Smooth muscle cell (in vitro differentiated cells): ENCODE data around the gene PDZD2. TPM values are rescaled to one million over a fixed set of nuclear protein-coding genes. Genes with fewer than 3 reads are reported as not detected.

Source experiments
- DNase-seq: peaks from one replicate; lab custom pipeline; 2025; ENCODE audit not compliant: unreplicated experiment; lab: John Stamatoyannopoulos, UW
- H2AFZ ChIP-seq: fragments of 200-600 bp; sonication (generic); 2 replicates; pipeline ENCODE4 v1.6.0; 2016; ENCODE audit warnings: antibody characterized with exemption, low read depth, mild to moderate bottlenecking
- H3F3A ChIP-seq: fragments of 200-600 bp; sonication (generic); 2 replicates; pipeline ENCODE4 v1.6.0; 2017; ENCODE audit warnings: antibody characterized with exemption, low read depth
- H3K27ac ChIP-seq: fragments of 200-600 bp; sonication (generic); 2 replicates; pipeline ENCODE4 v1.5.1; 2016; ENCODE audit warnings: low read depth, mild to moderate bottlenecking
- H3K27me3 ChIP-seq: fragments of 200-600 bp; sonication (generic); 2 replicates; pipeline ENCODE4 v1.6.1; 2016; ENCODE audit warnings: low read depth, mild to moderate bottlenecking
- H3K36me3 ChIP-seq: fragments of 200-600 bp; sonication (generic); 2 replicates; pipeline ENCODE4 v1.5.1; 2016; ENCODE audit warnings: low read depth
- H3K4me1 ChIP-seq: fragments of 200-600 bp; sonication (generic); 2 replicates; pipeline ENCODE4 v1.5.1; 2016; ENCODE audit warnings: low read depth
- H3K4me2 ChIP-seq: fragments of 200-600 bp; sonication (generic); 2 replicates; pipeline ENCODE4 v1.6.0; 2016; ENCODE audit warnings: mild to moderate bottlenecking
- H3K4me3 ChIP-seq: fragments of 200-600 bp; sonication (generic); 2 replicates; pipeline ENCODE4 v1.5.1; 2016; ENCODE audit warnings: mild to moderate bottlenecking
- H3K79me2 ChIP-seq: fragments of 200-600 bp; sonication (generic); 2 replicates; pipeline ENCODE4 v1.6.0; 2016; ENCODE audit warnings: low read depth, mild to moderate bottlenecking
- H3K9ac ChIP-seq: fragments of 200-600 bp; sonication (generic); 2 replicates; pipeline ENCODE4 v1.6.0; 2016; ENCODE audit warnings: low read depth
- H3K9me3 ChIP-seq: fragments of 200-600 bp; sonication (generic); replicated peaks from 2 replicates; pipeline ENCODE4 v1.5.1; 2016; ENCODE audit warnings: low read depth
- H4K20me1 ChIP-seq: fragments of 200-600 bp; sonication (generic); 2 replicates; pipeline ENCODE4 v1.6.0; 2016; ENCODE audit warnings: low read depth
- CTCF ChIP-seq: fragments of 200-600 bp; sonication (generic); IDR thresholded peaks from 2 replicates; pipeline ENCODE4 v1.5.1; 2017; ENCODE audit warnings: borderline replicate concordance, mild to moderate bottlenecking, antibody characterized with exemption; ENCODE audit not compliant: insufficient read depth, poor library complexity, severe bottlenecking
- WGBS: methylation state at CpG from one replicate; pipeline ENCODE4 v1.1.7; 2016; ENCODE audit warnings: low lambda C conversion rate; 5-methylcytosine and 5-hydroxymethylcytosine counted together
- polyA plus RNA-seq: library from polyadenylated mRNA; unstranded; fragments of >200 nt; fragmentation: Nextera tagmentation; extraction: Ambion mirVana; gene quantifications from 2 replicates; pipeline ENCODE4 v1.2.1, GENCODE V29; 2016
- total RNA-seq: library from RNA; depleted of rRNA; stranded (reverse); fragments of >200 nt; gene quantifications from 2 replicates; pipeline ENCODE4 v1.2.3, GENCODE V29; 2014

The PDZD2 gene
- total and polyA plus RNA-seq, 2 experiments from 2014 or later, result 3.2 to 4.1 TPM

- Histone ChIP-seq H3K9me3 (no peaks in the 10 kb centered on the region), H3K9ac (no peak overlapping the region), H3K79me2 (no peaks in the 10 kb centered on the region), H2AFZ (no peak overlapping the region), H3K4me1 (no peaks in the 10 kb centered on the region), H3K27me3 (no peaks in the 10 kb centered on the region), H3K27ac (no peak overlapping the region), H4K20me1 (no peaks in the 10 kb centered on the region), H3K36me3 (no peaks in the 10 kb centered on the region), H3K4me3 (no peak overlapping the region), H3K4me2 (no peak overlapping the region), H3F3A (no peaks in the 10 kb centered on the region)
- WGBS, result 90% methylated on average over 4 of the region's 4 CpGs
- TF ChIP-seq CTCF, result no peak
- no peak for DNase-seq
Observed at GRCh38 chr5:31661257-31661656, 22.3 kb downstream of the PDZD2 start.

- Histone ChIP-seq H3K9me3 (no peaks in the 10 kb centered on the region), H3F3A (no peaks in the 10 kb centered on the region), H3K4me2 (no peak overlapping the region), H3K36me3 (no peaks in the 10 kb centered on the region), H3K79me2 (no peaks in the 10 kb centered on the region), H2AFZ (no peak overlapping the region), H3K4me3 (no peak overlapping the region), H4K20me1 (no peaks in the 10 kb centered on the region), H3K27me3 (no peaks in the 10 kb centered on the region), H3K9ac (no peak overlapping the region), H3K4me1 (no peaks in the 10 kb centered on the region), H3K27ac (no peak overlapping the region)
- WGBS, result 78% methylated on average over 7 of the region's 7 CpGs
- DNase-seq, result no peak
- TF ChIP-seq CTCF, result no peak
Observed at GRCh38 chr5:31663519-31663918, 24.6 kb downstream of the PDZD2 start.

GRCh38 chr5:31664566-31664965 is 25.6 kb downstream of the PDZD2 start:
- Histone ChIP-seq H3K36me3 (no peaks in the 10 kb centered on the region), H3K9ac (no peak overlapping the region), H3K27me3 (no peaks in the 10 kb centered on the region), H3K4me3 (no peak overlapping the region), H3F3A (no peaks in the 10 kb centered on the region), H3K79me2 (no peaks in the 10 kb centered on the region), H4K20me1 (no peaks in the 10 kb centered on the region), H3K9me3 (no peaks in the 10 kb centered on the region), H3K4me1 (no peaks in the 10 kb centered on the region), H3K4me2 (no peak overlapping the region), H2AFZ (no peak overlapping the region), H3K27ac (no peak overlapping the region)
- DNase-seq, result no peak
- 63% methylated on average over 8 of the region's 8 CpGs for WGBS
- no peak for TF ChIP-seq CTCF

GRCh38 chr5:31671339-31671741 is 32.4 kb downstream of the PDZD2 start:
- WGBS, result 88% methylated on average over 9 of the region's 9 CpGs
- no peaks in the 10 kb centered on the region for H3K9me3 ChIP-seq

More at GRCh38 chr5:31671339-31671741, 32.4 kb downstream of the PDZD2 start:
- no peaks in the 10 kb centered on the region for H3K27me3 ChIP-seq
- H3K27ac ChIP-seq, result no peak overlapping the region
- H2AFZ ChIP-seq, result no peak overlapping the region
- H3K79me2 ChIP-seq, result no peaks in the 10 kb centered on the region
- H3K36me3 ChIP-seq, result no peaks in the 10 kb centered on the region
- no peak overlapping the region for H3K4me2 ChIP-seq
- H3K4me3 ChIP-seq, result no peak overlapping the region
- DNase-seq, result no peak
- H3F3A ChIP-seq, result no peaks in the 10 kb centered on the region
- H3K9ac ChIP-seq, result no peak overlapping the region
- no peaks in the 10 kb centered on the region for H4K20me1 ChIP-seq
- no peaks in the 10 kb centered on the region for H3K4me1 ChIP-seq
- TF ChIP-seq CTCF, result no peak
